H9 (cell line): ENCODE data around the gene ETV6. TPM values are rescaled to one million over a fixed set of nuclear protein-coding genes. Genes with fewer than 3 reads are reported as not detected.

Experiments used
- DNase-seq: peaks from one replicate; pipeline ENCODE4 v3.0.0-alpha.2; 2017
- H2AFZ ChIP-seq: one replicate; pipeline ENCODE4 v1.6.1; 2013; ENCODE audit warnings: mild to moderate bottlenecking, low read length, control low read depth, moderate library complexity
- H2AK5ac ChIP-seq: 2 replicates; pipeline ENCODE4 v1.6.1; 2013; ENCODE audit warnings: low read length, control low read depth, mixed read lengths; ENCODE audit not compliant: insufficient read length
- H2BK120ac ChIP-seq: one replicate; pipeline ENCODE4 v1.6.1; 2013; ENCODE audit warnings: low read depth, mild to moderate bottlenecking, low read length, control low read depth, inconsistent platforms; ENCODE audit not compliant: poor library complexity, severe bottlenecking
- H2BK12ac ChIP-seq: 2 replicates; pipeline ENCODE4 v1.6.1; 2013; ENCODE audit warnings: low read length, control low read depth, mixed read lengths, low read depth; ENCODE audit not compliant: insufficient read length
- H2BK15ac ChIP-seq: 2 replicates; pipeline ENCODE4 v1.6.1; 2013; ENCODE audit warnings: low read depth, low read length, control low read depth
- H2BK20ac ChIP-seq: one replicate; pipeline ENCODE4 v1.6.1; 2013; ENCODE audit warnings: low read depth, mild to moderate bottlenecking, low read length, control low read depth, inconsistent platforms; ENCODE audit not compliant: poor library complexity, severe bottlenecking
- H2BK5ac ChIP-seq: 2 replicates; pipeline ENCODE4 v1.6.1; 2013; ENCODE audit warnings: low read length, control low read depth, mixed read lengths; ENCODE audit not compliant: insufficient read length
- H3K14ac ChIP-seq: 2 replicates; pipeline ENCODE4 v1.6.1; 2013; ENCODE audit warnings: low read length, control low read depth; ENCODE audit not compliant: insufficient read depth
- H3K18ac ChIP-seq: 2 replicates; pipeline ENCODE4 v1.6.1; 2013; ENCODE audit warnings: low read depth, mild to moderate bottlenecking, mixed read lengths, low read length, control low read depth; ENCODE audit not compliant: insufficient read length
- H3K23ac ChIP-seq: 2 replicates; pipeline ENCODE4 v1.6.1; 2013; ENCODE audit warnings: low read length, control low read depth, mixed read lengths, low read depth; ENCODE audit not compliant: insufficient read length
- H3K23me2 ChIP-seq: 2 replicates; pipeline ENCODE4 v1.6.1; 2013; ENCODE audit warnings: low read depth, mild to moderate bottlenecking, mixed read lengths, low read length, control low read depth; ENCODE audit not compliant: insufficient read length, poor library complexity, severe bottlenecking
- H3K27ac ChIP-seq: 2 replicates; pipeline ENCODE4 v1.5.1; 2013; ENCODE audit warnings: low read length, control low read depth, mixed read lengths, low read depth; ENCODE audit not compliant: insufficient read length
- H3K27me3 ChIP-seq: 2 replicates; pipeline ENCODE4 v1.6.1; 2013; ENCODE audit warnings: low read length, control low read depth, inconsistent platforms; ENCODE audit not compliant: insufficient read depth
- H3K4ac ChIP-seq: 2 replicates; pipeline ENCODE4 v1.6.1; 2013; ENCODE audit warnings: low read depth, mild to moderate bottlenecking, control low read depth, inconsistent platforms, low read length, moderate library complexity
- H3K4me1 ChIP-seq: 2 replicates; pipeline ENCODE4 v1.6.1; 2013; ENCODE audit warnings: low read length, control low read depth, inconsistent platforms; ENCODE audit not compliant: insufficient read depth
- H3K4me2 ChIP-seq: 2 replicates; pipeline ENCODE4 v1.6.1; 2013; ENCODE audit warnings: low read length, control low read depth, mixed read lengths; ENCODE audit not compliant: insufficient read length, insufficient read depth
- H3K56ac ChIP-seq: 2 replicates; pipeline ENCODE4 v1.6.1; 2013; ENCODE audit warnings: low read depth, mild to moderate bottlenecking, mixed read lengths, low read length, control low read depth; ENCODE audit not compliant: insufficient read length
- H3K79me1 ChIP-seq: 2 replicates; pipeline ENCODE4 v1.6.1; 2013; ENCODE audit warnings: low read depth, mild to moderate bottlenecking, moderate library complexity, low read length, control low read depth, inconsistent platforms; ENCODE audit not compliant: insufficient read depth, poor library complexity, severe bottlenecking
- H3K79me2 ChIP-seq: 2 replicates; pipeline ENCODE4 v1.6.1; 2013; ENCODE audit warnings: low read length, control low read depth, inconsistent platforms; ENCODE audit not compliant: insufficient read depth
- H3K9ac ChIP-seq: 2 replicates; pipeline ENCODE4 v1.6.1; 2013; ENCODE audit warnings: low read length, control low read depth, mixed read lengths; ENCODE audit not compliant: insufficient read length; ENCODE audit errors: extremely low read depth
- H3K9me3 ChIP-seq: one replicate; pipeline ENCODE4 v1.6.1; 2013; ENCODE audit warnings: low read depth, low read length, inconsistent platforms; ENCODE audit not compliant: control insufficient read depth
- H3T11ph ChIP-seq: one replicate; pipeline ENCODE4 v1.6.1; 2013; ENCODE audit warnings: mild to moderate bottlenecking, low read length, control low read depth, inconsistent platforms
- H4K20me1 ChIP-seq: one replicate; pipeline ENCODE4 v1.6.1; 2013; ENCODE audit not compliant: control insufficient read depth, insufficient read length, insufficient read depth
- H4K5ac ChIP-seq: 2 replicates; pipeline ENCODE4 v1.6.1; 2013; ENCODE audit warnings: low read depth, mild to moderate bottlenecking, mixed read lengths, low read length, control low read depth; ENCODE audit not compliant: insufficient read length
- H4K8ac ChIP-seq: replicated peaks from 2 replicates; pipeline ENCODE4 v1.6.1; 2013; ENCODE audit warnings: low read length, control low read depth, mixed read lengths, low read depth; ENCODE audit not compliant: insufficient read length
- H4K91ac ChIP-seq: 2 replicates; pipeline ENCODE4 v1.6.1; 2013; ENCODE audit warnings: low read depth, mild to moderate bottlenecking, moderate library complexity, mixed read lengths, low read length, control low read depth; ENCODE audit not compliant: insufficient read length
- H3K27ac Mint-ChIP-seq, 3 experiments: 2 replicates in 2 of 3; 3 replicates in 1 of 3; pipeline ENCODE4 v1.8.0; 2020 to 2021; ENCODE audit warnings: mixed read lengths in 3 of 3, mild to moderate bottlenecking in 1 of 3, moderate library complexity in 1 of 3
- H3K27me3 Mint-ChIP-seq: 2 replicates; pipeline ENCODE4 v1.8.0; 2021; ENCODE audit warnings: low read depth, mild to moderate bottlenecking, moderate library complexity, mixed read lengths
- H3K36me3 Mint-ChIP-seq, 3 experiments: 2 replicates in 2 of 3; 3 replicates in 1 of 3; pipeline ENCODE4 v1.8.0; 2020 to 2021; ENCODE audit warnings: low read depth in 3 of 3, mixed read lengths in 3 of 3; ENCODE audit not compliant: insufficient read depth in 1 of 3
- H3K4me1 Mint-ChIP-seq, 2 experiments: 2 replicates each; pipeline ENCODE4 v1.8.0; 2020; ENCODE audit warnings: mixed read lengths in 2 of 2
- H3K4me3 Mint-ChIP-seq, 2 experiments: 2 replicates in 1 of 2; 3 replicates in 1 of 2; pipeline ENCODE4 v1.8.0; 2020 to 2021; ENCODE audit warnings: mild to moderate bottlenecking in 2 of 2, mixed read lengths in 2 of 2, moderate library complexity in 1 of 2
- H3K9me3 Mint-ChIP-seq, 2 experiments: 2 replicates in 1 of 2; 3 replicates in 1 of 2; pipeline ENCODE4 v1.8.0; 2020; ENCODE audit warnings: mild to moderate bottlenecking in 2 of 2, mixed read lengths in 2 of 2, moderate library complexity in 1 of 2
- WGBS: extraction: QIAGEN DNeasy Blood & Tissue Kit; methylation state at CpG from one replicate; pipeline ENCODE4 v1.1.7; 2013; ENCODE audit warnings: missing lambda C conversion rate, low lambda C conversion rate, mixed read lengths; ENCODE audit not compliant: insufficient read length; ENCODE audit errors: extremely low coverage; 5-methylcytosine and 5-hydroxymethylcytosine counted together
- total RNA-seq: library from RNA; stranded (reverse); gene quantifications from 2 replicates; pipeline ENCODE4 v1.2.1, GENCODE V29; 2021
- TF ChIP-seq, protein P1 (sequence below): fragments of 200-600 bp; sonication (generic); conservative IDR thresholded peaks from 3 replicates; pipeline ENCODE4 v1.8.0; 2021; ENCODE audit warnings: antibody characterized with exemption, mild to moderate bottlenecking

The ETV6 gene
- total RNA-seq, 1 experiment from 2014 or later: 28.7 TPM

DNA sequence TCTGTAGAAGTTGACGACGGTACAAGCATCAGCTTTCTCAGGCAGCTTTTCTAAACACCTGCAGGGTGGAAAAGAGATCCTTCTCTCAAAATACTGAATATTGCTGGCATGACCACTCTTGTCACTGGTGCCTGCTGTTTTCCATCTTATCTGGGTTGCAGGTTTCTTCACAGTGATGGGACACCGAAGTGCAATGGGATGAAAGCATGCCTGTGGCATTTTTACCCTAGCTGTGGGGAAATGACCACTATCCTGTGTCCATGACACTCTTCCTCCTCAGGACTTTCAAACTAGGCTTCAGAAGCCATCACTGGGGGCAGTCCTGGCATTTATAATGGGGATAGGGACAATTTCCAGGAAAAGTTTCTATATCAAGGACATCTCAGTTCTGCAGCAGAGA is 98.5 kb downstream of the ETV6 start:
- Histone ChIP-seq H2AFZ (no peak overlapping the region), H2AK5ac (no peak overlapping the region), H3K79me1 (no peaks in the 10 kb centered on the region), H4K91ac (no peak overlapping the region), H3K4me2 (no peak overlapping the region), H2BK15ac (no peak overlapping the region), H3T11ph (no peak overlapping the region), H3K79me2 (0 out of 2 replicates have a peak, but pooled peaks cover 2% of the 10 kb centered on the region), H3K9me3 (no peaks in the 10 kb centered on the region), H4K20me1 (peaks cover 2% of the 10 kb centered on the region), H3K9ac (no peak overlapping the region), H3K4me1 (peaks cover 22% of the 10 kb centered on the region), H3K27ac (no peak overlapping the region), H3K23ac (no peak overlapping the region), H2BK12ac (no peak overlapping the region), H4K5ac (no peak overlapping the region), H4K8ac (no peak overlapping the region), H2BK120ac (no peak overlapping the region), H3K18ac (no peak overlapping the region), H3K4ac (no peak overlapping the region), H3K14ac (no peak overlapping the region), H3K27me3 (no peaks in the 10 kb centered on the region), H3K23me2 (no peaks in the 10 kb centered on the region), H2BK5ac (no peak overlapping the region), H3K56ac (no peak overlapping the region), H2BK20ac (no peak overlapping the region)
- Mint-ChIP-seq H3K4me1 (peaks cover 50 to 52% of the 10 kb centered on the region in 2 experiments), H3K9me3 (no peaks in the 10 kb centered on the region), H3K36me3 (no peaks in the 10 kb centered on the region), H3K27ac (no peak overlapping the region), H3K4me3 (no peak overlapping the region), H3K27me3 (no peaks in the 10 kb centered on the region)
- TF ChIP-seq, protein P1, sequence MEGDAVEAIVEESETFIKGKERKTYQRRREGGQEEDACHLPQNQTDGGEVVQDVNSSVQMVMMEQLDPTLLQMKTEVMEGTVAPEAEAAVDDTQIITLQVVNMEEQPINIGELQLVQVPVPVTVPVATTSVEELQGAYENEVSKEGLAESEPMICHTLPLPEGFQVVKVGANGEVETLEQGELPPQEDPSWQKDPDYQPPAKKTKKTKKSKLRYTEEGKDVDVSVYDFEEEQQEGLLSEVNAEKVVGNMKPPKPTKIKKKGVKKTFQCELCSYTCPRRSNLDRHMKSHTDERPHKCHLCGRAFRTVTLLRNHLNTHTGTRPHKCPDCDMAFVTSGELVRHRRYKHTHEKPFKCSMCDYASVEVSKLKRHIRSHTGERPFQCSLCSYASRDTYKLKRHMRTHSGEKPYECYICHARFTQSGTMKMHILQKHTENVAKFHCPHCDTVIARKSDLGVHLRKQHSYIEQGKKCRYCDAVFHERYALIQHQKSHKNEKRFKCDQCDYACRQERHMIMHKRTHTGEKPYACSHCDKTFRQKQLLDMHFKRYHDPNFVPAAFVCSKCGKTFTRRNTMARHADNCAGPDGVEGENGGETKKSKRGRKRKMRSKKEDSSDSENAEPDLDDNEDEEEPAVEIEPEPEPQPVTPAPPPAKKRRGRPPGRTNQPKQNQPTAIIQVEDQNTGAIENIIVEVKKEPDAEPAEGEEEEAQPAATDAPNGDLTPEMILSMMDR: no peak
- DNase-seq: no peak
- no CpG with 5 or more reads among the region's 3 CpGs for WGBS
